HEK293 (cell line): ENCODE measurements around the gene SLC29A3.
"Not testable (repeated sequence)": the region's sequence is repeated elsewhere in the genome, so short reads cannot be mapped to it uniquely, and the experiment has no call there.

ENCODE experiments used
- CTCF ChIP-seq: fragments of 450-650 bp; formaldehyde crosslinking; IDR thresholded peaks from 2 replicates; pipeline ENCODE4 v1.5.1; 2016; ENCODE audit warnings: missing biosample characterization, missing genetic modification characterization
- ZBTB17 ChIP-seq: fragments of 450-650 bp; formaldehyde crosslinking; IDR thresholded peaks from 2 replicates; pipeline ENCODE4 v1.5.1; 2016; ENCODE audit warnings: missing biosample characterization, missing genetic modification characterization

- not testable (repeated sequence) for TF ChIP-seq CTCF (tag by site-specific recombination); ZBTB17
Measured at GRCh38 chr10:71272974-71273373, 46.1 kb upstream of the SLC29A3 start.
